HCT116 (cell line): ENCODE data around the gene CNTNAP2. TPM values are rescaled to one million over a fixed set of nuclear protein-coding genes. Genes with fewer than 3 reads are reported as not detected.

Source experiments
- ATAC-seq: fragments of 200-7000 bp; cut with Tn5 transposase; 2 replicates; pipeline ENCODE4 v1.9.1; 2020; ENCODE audit warnings: mild to moderate bottlenecking, moderate library complexity
- BruUV-seq: library from RNA; stranded (reverse); fragments of 400-500 nt; replicated peaks from 2 replicates; lab custom pipeline; 2021; lab: Mats Ljungman, UMichigan
- CTCF ChIA-PET: fragments of 300-600 bp; sonication (Branson Sonifier 250); formaldehyde crosslinking; loops from one replicate; lab custom pipeline; 2021; ENCODE audit warnings: antibody characterized with exemption; lab: Charles Lee
- POLR2A ChIA-PET: fragments of 300-600, 350-600 bp; sonication (Branson Sonifier 250); formaldehyde crosslinking; loops from one replicate; lab custom pipeline; 2021; ENCODE audit warnings: antibody characterized with exemption; lab: Charles Lee
- RAD21 ChIA-PET, 2 experiments: fragments of 300-600 bp; sonication (Branson Sonifier 250); formaldehyde crosslinking; loops; one replicate each; lab custom pipeline; 2023; ENCODE audit warnings: low total read pairs in 2 of 2; ENCODE audit not compliant: uncharacterized antibody in 2 of 2, unreplicated experiment in 2 of 2, low non-redundant PET in 1 of 2; lab: Charles Lee
- DNase-seq: peaks from one replicate; pipeline ENCODE4 v3.0.0-alpha.2; 2010; ENCODE audit warnings: low read depth, low spot score
- H2AFZ ChIP-seq: fragments of 200-600 bp; shearing (Covaris generic), sonication (generic); 2 replicates; pipeline ENCODE4 v1.6.1; 2017; ENCODE audit warnings: low read depth, mixed run types, mixed read lengths, antibody characterized with exemption, low read length; ENCODE audit not compliant: poor library complexity, severe bottlenecking
- H3K27ac ChIP-seq: 2 replicates; pipeline ENCODE4 v1.5.1; 2012; ENCODE audit warnings: low read depth, low read length
- H3K27me3 ChIP-seq: fragments of 200-600 bp; sonication (generic); 2 replicates; pipeline ENCODE4 v1.6.1; 2016; ENCODE audit warnings: mixed run types, low read length, mixed read lengths; ENCODE audit not compliant: insufficient read depth
- H3K36me3 ChIP-seq, 2 experiments: fragments of 200-500 bp in 1 of 2; fragments of 200-600 bp in 1 of 2; sonication (Bioruptor generic) in 1 of 2; sonication (generic) in 1 of 2; 2 replicates each; pipeline versions ENCODE4 v1.5.1 to v1.6.1; 2014 to 2016; ENCODE audit warnings: low read length in 2 of 2, inconsistent platforms in 1 of 2, mixed read lengths in 1 of 2, mixed run types in 1 of 2; ENCODE audit not compliant: insufficient read depth in 2 of 2, control insufficient read depth in 1 of 2
- H3K4me1 ChIP-seq, 2 experiments: fragments of 200-600 bp in 1 of 2; sonication (generic) in 1 of 2; 2 replicates each; pipeline versions ENCODE4 v1.5.1 to v1.6.1; 2012 to 2017; ENCODE audit warnings: low read length in 2 of 2, inconsistent platforms in 1 of 2, mild to moderate bottlenecking in 1 of 2, mixed read lengths in 1 of 2, mixed run types in 1 of 2, moderate library complexity in 1 of 2; ENCODE audit not compliant: insufficient read depth in 2 of 2, control insufficient read depth in 1 of 2
- H3K4me2 ChIP-seq: fragments of 200-600 bp; sonication (generic); 2 replicates; pipeline ENCODE4 v1.6.1; 2017; ENCODE audit warnings: mixed run types, low read length, mixed read lengths
- H3K4me3 ChIP-seq, 2 experiments: fragments of 200-600 bp in 1 of 2; sonication (generic) in 1 of 2; replicated peaks in 1 of 2; 2 replicates each; pipeline ENCODE4 v1.5.1; 2011 to 2016; ENCODE audit warnings: low read length in 2 of 2, control low read depth in 1 of 2, low read depth in 1 of 2, mild to moderate bottlenecking in 1 of 2, mixed read lengths in 1 of 2, mixed run types in 1 of 2
- H3K79me2 ChIP-seq: fragments of 200-600 bp; sonication (generic); 2 replicates; pipeline ENCODE4 v1.6.1; 2017; ENCODE audit warnings: mild to moderate bottlenecking, mixed run types, low read length, moderate library complexity, mixed read lengths; ENCODE audit not compliant: insufficient read depth
- H3K9ac ChIP-seq: fragments of 200-600 bp; sonication (generic); 2 replicates; pipeline ENCODE4 v1.6.1; 2016; ENCODE audit warnings: low read length, mixed read lengths
- H3K9me2 ChIP-seq: fragments of 200-600 bp; sonication (generic), shearing (Covaris generic); 2 replicates; pipeline ENCODE4 v1.6.1; 2017; ENCODE audit warnings: mixed run types, mild to moderate bottlenecking, moderate library complexity; ENCODE audit not compliant: insufficient read depth
- H3K9me3 ChIP-seq, 2 experiments: fragments of 200-500 bp in 1 of 2; fragments of 200-600 bp in 1 of 2; sonication (Bioruptor generic) in 1 of 2; sonication (generic) in 1 of 2; 2 replicates each; pipeline ENCODE4 v1.6.1; 2014 to 2017; ENCODE audit warnings: low read length in 2 of 2, mixed read lengths in 2 of 2, inconsistent platforms in 1 of 2, low read depth in 1 of 2, mild to moderate bottlenecking in 1 of 2, mixed run types in 1 of 2, moderate library complexity in 1 of 2; ENCODE audit not compliant: control insufficient read depth in 1 of 2, insufficient read depth in 1 of 2
- H4K20me1 ChIP-seq: fragments of 200-600 bp; sonication (generic), shearing (Covaris generic); 2 replicates; pipeline ENCODE4 v1.6.1; 2017; ENCODE audit warnings: mixed run types, mild to moderate bottlenecking, moderate library complexity; ENCODE audit not compliant: insufficient read depth
- CBX3 ChIP-seq: IDR thresholded peaks from 2 replicates; pipeline ENCODE4 v1.6.1; 2012; ENCODE audit warnings: low read depth
- EGR1 ChIP-seq: IDR thresholded peaks from 2 replicates; pipeline ENCODE4 v1.6.1; 2012; ENCODE audit warnings: low read depth
- ELF1 ChIP-seq: IDR thresholded peaks from 2 replicates; pipeline ENCODE4 v1.6.1; 2012; ENCODE audit warnings: low read depth, borderline replicate concordance
- EZH2phosphoT487 ChIP-seq: fragments of 200-600 bp; IDR thresholded peaks from 2 replicates; pipeline ENCODE4 v1.6.1; 2018; ENCODE audit warnings: antibody characterized with exemption, borderline replicate concordance
- FOSL1 ChIP-seq: IDR thresholded peaks from 2 replicates; pipeline ENCODE4 v1.6.1; 2012; ENCODE audit warnings: low read depth
- JUND ChIP-seq: IDR thresholded peaks from 2 replicates; pipeline ENCODE4 v1.6.1; 2012
- POLR2A ChIP-seq: IDR thresholded peaks from 2 replicates; pipeline ENCODE4 v1.7.0; 2011; ENCODE audit warnings: borderline replicate concordance; ENCODE audit not compliant: insufficient read depth, insufficient read length; ENCODE audit errors: extremely low read depth
- POLR2AphosphoS5 ChIP-seq: IDR thresholded peaks from 2 replicates; pipeline ENCODE4 v1.6.1; 2011; ENCODE audit warnings: mild to moderate bottlenecking, low read depth, low read length, moderate library complexity
- RAD21 ChIP-seq: IDR thresholded peaks from 2 replicates; pipeline ENCODE4 v1.6.1; 2012; ENCODE audit warnings: low read depth, mild to moderate bottlenecking
- YY1 ChIP-seq: IDR thresholded peaks from 2 replicates; pipeline ENCODE4 v1.6.1; 2011; ENCODE audit warnings: low read length, low read depth, moderate library complexity, mild to moderate bottlenecking; ENCODE audit not compliant: insufficient replicate concordance; ENCODE audit errors: extremely low read depth
- ZFX ChIP-seq: fragments of 450-650 bp; IDR thresholded peaks from 2 replicates; pipeline ENCODE4 v1.6.1; 2017
- ZNF274 ChIP-seq: fragments of 200-500 bp; sonication (Bioruptor generic); IDR thresholded peaks from 2 replicates; pipeline ENCODE4 v1.6.1; 2014; ENCODE audit warnings: mild to moderate bottlenecking, low read depth, low read length, inconsistent platforms
- intact Hi-C: fragments of 100-400 bp; cut with micrococcal nuclease; formaldehyde crosslinking; loops from 2 replicates; pipeline ENCODE4 v1.10.0; 2022
- total RNA-seq: library from RNA; stranded (reverse); gene quantifications from one replicate; pipeline ENCODE4 v1.2.1, GENCODE V29; 2021; ENCODE audit not compliant: unreplicated experiment
- TF ChIP-seq, protein P1 (sequence below): IDR thresholded peaks from 2 replicates; pipeline ENCODE4 v1.6.1; 2012; ENCODE audit warnings: low read depth
- TF ChIP-seq, protein P2 (sequence below), 3 experiments: fragments of 200-600 bp in 1 of 3; sonication (generic) in 1 of 3; IDR thresholded peaks in 2 of 3; conservative IDR thresholded peaks in 1 of 3; 2 replicates each; pipeline ENCODE4 v1.5.1; 2012 to 2017; ENCODE audit warnings: low read depth in 2 of 3, low read length in 2 of 3, antibody characterized with exemption in 1 of 3, borderline replicate concordance in 1 of 3, control low read depth in 1 of 3, mild to moderate bottlenecking in 1 of 3, mixed read lengths in 1 of 3, mixed run types in 1 of 3, moderate library complexity in 1 of 3; ENCODE audit not compliant: insufficient read depth in 1 of 3
- TF ChIP-seq, protein P3 (sequence below): IDR thresholded peaks from 2 replicates; pipeline ENCODE4 v1.6.1; 2012
- TF ChIP-seq, protein P4 (sequence below): IDR thresholded peaks from 2 replicates; pipeline ENCODE4 v1.6.1; 2011; ENCODE audit warnings: mild to moderate bottlenecking, low read length, moderate library complexity; ENCODE audit not compliant: insufficient replicate concordance; ENCODE audit errors: extremely low read depth

CNTNAP2 gene
- total RNA-seq, 1 experiment from 2014 or later = 0.37 TPM

DNA sequence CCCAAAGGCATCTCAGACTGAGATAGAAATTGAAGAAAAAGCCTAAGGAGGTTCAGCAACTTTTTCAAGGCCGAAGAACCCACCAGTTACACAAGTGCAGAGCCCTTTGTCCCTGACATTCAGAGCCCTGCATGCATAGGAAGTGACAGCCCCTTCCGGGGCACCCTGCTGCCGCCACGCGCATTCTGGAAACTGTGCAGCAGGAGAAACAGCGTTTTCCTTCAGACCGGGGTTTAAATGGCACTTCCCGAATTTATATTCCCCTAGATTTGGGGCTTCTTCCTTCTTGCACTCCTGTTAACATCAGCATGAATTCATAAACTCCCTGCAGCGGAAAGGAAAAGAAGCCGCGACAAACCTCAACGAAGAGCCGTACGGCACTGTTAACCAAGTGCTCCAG is 2283.5 kb downstream of the CNTNAP2 start:
- ATAC-seq (no peak), DNase-seq (no peak)
- Histone ChIP-seq H4K20me1 (no peaks in the 10 kb centered on the region), H3K27ac (no peak overlapping the region), H3K4me1 (no peaks in the 10 kb centered on the region), H3K9ac (no peak overlapping the region), H3K27me3 (peaks cover 51% of the 10 kb centered on the region; the same call in 1 of the 2 replicates), H3K79me2 (no peaks in the 10 kb centered on the region), H3K9me2 (no peaks in the 10 kb centered on the region), H3K9me3 (no peaks in the 10 kb centered on the region), H3K36me3 (no peaks in the 10 kb centered on the region), H2AFZ (no peak overlapping the region), H3K4me3 (no peak overlapping the region), H3K4me2 (no peak overlapping the region)
- BruUV-seq = no TSS peak
- ChIA-PET CTCF (no interaction called here), RAD21 (no interaction called here), POLR2A (no interaction called here)
- TF ChIP-seq JUND = no peak
- TF ChIP-seq ELF1 = no peak
- TF ChIP-seq ZNF274 = no peak
- no peak for TF ChIP-seq POLR2A
- TF ChIP-seq YY1 = no peak
- TF ChIP-seq FOSL1 = no peak
- TF ChIP-seq, protein P1, sequence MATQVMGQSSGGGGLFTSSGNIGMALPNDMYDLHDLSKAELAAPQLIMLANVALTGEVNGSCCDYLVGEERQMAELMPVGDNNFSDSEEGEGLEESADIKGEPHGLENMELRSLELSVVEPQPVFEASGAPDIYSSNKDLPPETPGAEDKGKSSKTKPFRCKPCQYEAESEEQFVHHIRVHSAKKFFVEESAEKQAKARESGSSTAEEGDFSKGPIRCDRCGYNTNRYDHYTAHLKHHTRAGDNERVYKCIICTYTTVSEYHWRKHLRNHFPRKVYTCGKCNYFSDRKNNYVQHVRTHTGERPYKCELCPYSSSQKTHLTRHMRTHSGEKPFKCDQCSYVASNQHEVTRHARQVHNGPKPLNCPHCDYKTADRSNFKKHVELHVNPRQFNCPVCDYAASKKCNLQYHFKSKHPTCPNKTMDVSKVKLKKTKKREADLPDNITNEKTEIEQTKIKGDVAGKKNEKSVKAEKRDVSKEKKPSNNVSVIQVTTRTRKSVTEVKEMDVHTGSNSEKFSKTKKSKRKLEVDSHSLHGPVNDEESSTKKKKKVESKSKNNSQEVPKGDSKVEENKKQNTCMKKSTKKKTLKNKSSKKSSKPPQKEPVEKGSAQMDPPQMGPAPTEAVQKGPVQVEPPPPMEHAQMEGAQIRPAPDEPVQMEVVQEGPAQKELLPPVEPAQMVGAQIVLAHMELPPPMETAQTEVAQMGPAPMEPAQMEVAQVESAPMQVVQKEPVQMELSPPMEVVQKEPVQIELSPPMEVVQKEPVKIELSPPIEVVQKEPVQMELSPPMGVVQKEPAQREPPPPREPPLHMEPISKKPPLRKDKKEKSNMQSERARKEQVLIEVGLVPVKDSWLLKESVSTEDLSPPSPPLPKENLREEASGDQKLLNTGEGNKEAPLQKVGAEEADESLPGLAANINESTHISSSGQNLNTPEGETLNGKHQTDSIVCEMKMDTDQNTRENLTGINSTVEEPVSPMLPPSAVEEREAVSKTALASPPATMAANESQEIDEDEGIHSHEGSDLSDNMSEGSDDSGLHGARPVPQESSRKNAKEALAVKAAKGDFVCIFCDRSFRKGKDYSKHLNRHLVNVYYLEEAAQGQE = no peak
- no peak for TF ChIP-seq POLR2AphosphoS5
- TF ChIP-seq, protein P2, sequence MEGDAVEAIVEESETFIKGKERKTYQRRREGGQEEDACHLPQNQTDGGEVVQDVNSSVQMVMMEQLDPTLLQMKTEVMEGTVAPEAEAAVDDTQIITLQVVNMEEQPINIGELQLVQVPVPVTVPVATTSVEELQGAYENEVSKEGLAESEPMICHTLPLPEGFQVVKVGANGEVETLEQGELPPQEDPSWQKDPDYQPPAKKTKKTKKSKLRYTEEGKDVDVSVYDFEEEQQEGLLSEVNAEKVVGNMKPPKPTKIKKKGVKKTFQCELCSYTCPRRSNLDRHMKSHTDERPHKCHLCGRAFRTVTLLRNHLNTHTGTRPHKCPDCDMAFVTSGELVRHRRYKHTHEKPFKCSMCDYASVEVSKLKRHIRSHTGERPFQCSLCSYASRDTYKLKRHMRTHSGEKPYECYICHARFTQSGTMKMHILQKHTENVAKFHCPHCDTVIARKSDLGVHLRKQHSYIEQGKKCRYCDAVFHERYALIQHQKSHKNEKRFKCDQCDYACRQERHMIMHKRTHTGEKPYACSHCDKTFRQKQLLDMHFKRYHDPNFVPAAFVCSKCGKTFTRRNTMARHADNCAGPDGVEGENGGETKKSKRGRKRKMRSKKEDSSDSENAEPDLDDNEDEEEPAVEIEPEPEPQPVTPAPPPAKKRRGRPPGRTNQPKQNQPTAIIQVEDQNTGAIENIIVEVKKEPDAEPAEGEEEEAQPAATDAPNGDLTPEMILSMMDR (IDR thresholded peaks at IDR 0.05 in 2 of 3, conservative IDR thresholded peaks at IDR 0.05 in 1 of 3; ENCODE audit: borderline replicate concordance in 1 of 3, insufficient read depth in 1 of 3, low read depth in 2 of 3, low read length in 2 of 3) = no peak
- TF ChIP-seq RAD21 = no peak
- no peak for TF ChIP-seq EGR1
- TF ChIP-seq, protein P3, sequence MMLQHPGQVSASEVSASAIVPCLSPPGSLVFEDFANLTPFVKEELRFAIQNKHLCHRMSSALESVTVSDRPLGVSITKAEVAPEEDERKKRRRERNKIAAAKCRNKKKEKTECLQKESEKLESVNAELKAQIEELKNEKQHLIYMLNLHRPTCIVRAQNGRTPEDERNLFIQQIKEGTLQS = no peak
- no peak for TF ChIP-seq ZFX
- TF ChIP-seq, protein P4, sequence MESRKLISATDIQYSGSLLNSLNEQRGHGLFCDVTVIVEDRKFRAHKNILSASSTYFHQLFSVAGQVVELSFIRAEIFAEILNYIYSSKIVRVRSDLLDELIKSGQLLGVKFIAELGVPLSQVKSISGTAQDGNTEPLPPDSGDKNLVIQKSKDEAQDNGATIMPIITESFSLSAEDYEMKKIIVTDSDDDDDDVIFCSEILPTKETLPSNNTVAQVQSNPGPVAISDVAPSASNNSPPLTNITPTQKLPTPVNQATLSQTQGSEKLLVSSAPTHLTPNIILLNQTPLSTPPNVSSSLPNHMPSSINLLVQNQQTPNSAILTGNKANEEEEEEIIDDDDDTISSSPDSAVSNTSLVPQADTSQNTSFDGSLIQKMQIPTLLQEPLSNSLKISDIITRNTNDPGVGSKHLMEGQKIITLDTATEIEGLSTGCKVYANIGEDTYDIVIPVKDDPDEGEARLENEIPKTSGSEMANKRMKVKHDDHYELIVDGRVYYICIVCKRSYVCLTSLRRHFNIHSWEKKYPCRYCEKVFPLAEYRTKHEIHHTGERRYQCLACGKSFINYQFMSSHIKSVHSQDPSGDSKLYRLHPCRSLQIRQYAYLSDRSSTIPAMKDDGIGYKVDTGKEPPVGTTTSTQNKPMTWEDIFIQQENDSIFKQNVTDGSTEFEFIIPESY = no peak
- no peak for TF ChIP-seq EZH2phosphoT487
- TF ChIP-seq CBX3 = no peak
- intact Hi-C loops = no loop called here
